Stimulated activated memory B cell treated with anti-CD40 and anti-IgM and Interleukin-4, amounts not matched to agents 10 μg/mL and 1 μg/mL and 100 μg/mL, for 72 hours (primary cell): ENCODE results near the gene MAGI3.
"Not testable (repeated sequence)": the region's sequence is repeated elsewhere in the genome, so short reads cannot be mapped to it uniquely, and the experiment has no call there.

Experiments used
- ATAC-seq: fragments of 150-1000 bp; cut with Tn5 transposase; 2 replicates; pipeline ENCODE4 v1.10.0; 2021
- H3K27ac Mint-ChIP-seq: one replicate; pipeline ENCODE4 v1.8.0; 2022; ENCODE audit warnings: mild to moderate bottlenecking, mixed read lengths
- H3K27me3 Mint-ChIP-seq: one replicate; pipeline ENCODE4 v1.8.0; 2022; ENCODE audit warnings: mixed read lengths
- H3K36me3 Mint-ChIP-seq: one replicate; pipeline ENCODE4 v1.8.0; 2022; ENCODE audit warnings: mixed read lengths
- H3K4me1 Mint-ChIP-seq: one replicate; pipeline ENCODE4 v1.8.0; 2022; ENCODE audit warnings: mixed read lengths
- H3K4me3 Mint-ChIP-seq: one replicate; pipeline ENCODE4 v1.8.0; 2022; ENCODE audit warnings: mild to moderate bottlenecking, moderate library complexity, mixed read lengths
- H3K9me3 Mint-ChIP-seq: one replicate; pipeline ENCODE4 v1.8.0; 2022; ENCODE audit warnings: mixed read lengths

Gene MAGI3

DNA sequence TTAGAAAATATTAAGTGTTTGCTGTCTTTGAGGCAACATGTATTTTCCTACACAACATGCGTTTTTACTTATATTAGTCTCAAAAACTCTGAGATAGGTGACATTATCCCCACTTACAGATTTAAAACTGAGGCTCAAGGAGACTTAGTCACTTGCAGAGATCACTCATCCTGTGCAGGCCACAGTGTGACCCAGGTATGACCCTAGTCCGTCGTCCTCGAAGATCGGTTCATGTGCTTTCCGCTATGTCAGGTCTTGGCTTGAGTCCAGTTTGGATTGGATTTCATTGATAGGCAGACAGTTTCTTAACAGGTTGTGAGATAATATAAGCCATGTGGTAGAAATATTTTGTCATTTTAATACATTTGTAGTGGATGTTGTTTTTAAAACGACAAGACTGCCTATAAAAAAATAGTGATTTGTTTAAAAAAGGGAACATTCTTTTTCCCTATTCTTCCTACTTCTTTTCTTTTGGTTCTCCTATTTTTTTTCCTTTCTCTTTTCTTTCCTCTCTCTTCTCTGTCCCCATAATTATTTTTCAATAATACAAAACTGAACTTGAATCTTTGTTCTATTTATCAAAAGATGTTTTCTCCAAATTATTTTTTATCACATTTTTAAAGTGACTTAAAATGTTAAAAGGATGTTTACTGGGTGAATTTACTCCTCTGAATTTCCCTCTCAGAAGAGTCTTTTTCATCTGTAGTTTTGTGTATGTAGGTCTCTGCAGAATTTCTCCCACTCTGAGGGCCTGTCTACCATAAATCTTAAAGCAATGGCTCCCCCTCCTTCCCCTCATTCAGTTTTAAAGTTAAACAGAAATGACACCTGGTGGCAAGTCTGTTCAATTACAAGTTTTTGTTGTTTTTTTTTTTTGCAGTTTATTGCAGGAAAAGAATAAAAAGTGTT is 287.2 kb downstream of the MAGI3 start:
- no peak for ATAC-seq
- Mint-ChIP-seq H3K4me3 (no peak overlapping the region), H3K27ac (no peak overlapping the region), H3K4me1 (no peaks in the 10 kb centered on the region), H3K27me3 (no peaks in the 10 kb centered on the region), H3K36me3 (no peaks in the 10 kb centered on the region), H3K9me3 (no peaks in the 10 kb centered on the region)

- Mint-ChIP-seq H3K9me3 (no peaks in the 10 kb centered on the region), H3K27me3 (no peaks in the 10 kb centered on the region), H3K4me3 (no peak overlapping the region), H3K36me3 (peaks cover 5% of the 10 kb centered on the region), H3K27ac (no peak overlapping the region), H3K4me1 (no peaks in the 10 kb centered on the region)
- no peak for ATAC-seq
These were observed 287.8 kb downstream of the MAGI3 start for GRCh38 chr1:113678159-113678469.

GRCh38 chr1:113681596-113682337 is 291.5 kb downstream of the MAGI3 start:
- H3K27me3 Mint-ChIP-seq: no peaks in the 10 kb centered on the region
- no peaks in the 10 kb centered on the region for H3K9me3 Mint-ChIP-seq
- ATAC-seq: no peak
- H3K4me3 Mint-ChIP-seq: no peak overlapping the region
- peaks cover 5% of the 10 kb centered on the region for H3K36me3 Mint-ChIP-seq
- H3K4me1 Mint-ChIP-seq: no peaks in the 10 kb centered on the region
- H3K27ac Mint-ChIP-seq: no peak overlapping the region

- Mint-ChIP-seq H3K4me1 (no peaks in the 10 kb centered on the region), H3K36me3 (peaks cover 5% of the 10 kb centered on the region), H3K27me3 (no peaks in the 10 kb centered on the region), H3K4me3 (no peak overlapping the region), H3K27ac (no peak overlapping the region), H3K9me3 (no peaks in the 10 kb centered on the region)
- no peak for ATAC-seq
These were observed 293.3 kb downstream of the MAGI3 start for GRCh38 chr1:113683384-113684152.

GRCh38 chr1:113684153-113684541 is 293.8 kb downstream of the MAGI3 start:
- Mint-ChIP-seq H3K4me3 (no peak overlapping the region), H3K9me3 (no peaks in the 10 kb centered on the region), H3K36me3 (peaks cover 5% of the 10 kb centered on the region), H3K27ac (no peak overlapping the region), H3K4me1 (no peaks in the 10 kb centered on the region), H3K27me3 (no peaks in the 10 kb centered on the region)
- no peak for ATAC-seq

- Mint-ChIP-seq H3K36me3 (peaks cover 25% of the 10 kb centered on the region), H3K4me3 (no peak overlapping the region), H3K4me1 (peaks cover 5% of the 10 kb centered on the region), H3K27me3 (no peaks in the 10 kb centered on the region), H3K9me3 (no peaks in the 10 kb centered on the region), H3K27ac (no peak overlapping the region)
- no peak for ATAC-seq
These were observed 296.7 kb downstream of the MAGI3 start for GRCh38 chr1:113686891-113687618.

DNA sequence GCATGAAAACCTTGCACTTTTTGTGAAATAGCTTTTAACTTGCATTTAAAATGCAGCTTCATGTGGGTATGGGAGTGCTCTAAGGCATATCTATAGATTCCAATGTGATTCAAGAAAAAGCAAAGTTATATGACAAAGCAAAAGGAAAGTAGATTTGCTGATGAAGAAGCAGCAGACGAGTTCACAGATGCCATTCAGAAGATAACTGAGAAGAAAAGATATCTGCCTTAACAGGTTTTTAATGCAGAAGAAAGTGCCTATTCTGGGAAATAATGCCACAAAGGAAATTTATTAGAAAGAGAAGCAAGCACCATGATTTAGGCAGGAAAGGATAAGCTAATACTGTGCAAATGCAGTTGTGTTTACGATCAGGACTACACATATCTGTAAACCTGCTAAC is 300.9 kb downstream of the MAGI3 start:
- ATAC-seq: no peak
- Mint-ChIP-seq H3K4me1 (peaks cover 16% of the 10 kb centered on the region), H3K9me3 (peaks cover 19% of the 10 kb centered on the region), H3K4me3 (no peak overlapping the region), H3K27me3 (no peaks in the 10 kb centered on the region), H3K36me3 (peaks cover 57% of the 10 kb centered on the region), H3K27ac (no peak overlapping the region)

DNA sequence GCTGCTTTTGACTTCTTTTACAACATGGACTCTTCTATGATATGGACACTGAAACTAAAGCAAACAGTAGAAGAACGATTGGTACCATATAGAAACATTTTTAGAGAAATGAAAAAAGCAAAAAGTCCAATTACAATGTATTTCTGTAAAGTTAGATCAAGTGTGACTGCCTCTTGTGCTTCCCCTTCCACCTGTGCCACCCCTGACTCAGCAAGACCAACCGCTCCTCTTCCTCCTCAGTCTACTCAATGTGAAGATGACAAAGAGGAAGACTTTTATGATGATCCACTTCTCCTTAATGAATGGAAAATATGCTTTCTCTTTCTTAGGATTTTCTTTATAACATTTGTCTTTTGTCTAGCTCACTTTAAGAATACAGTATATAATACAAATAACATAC is 302.0 kb downstream of the MAGI3 start:
- no peaks in the 10 kb centered on the region for H3K27me3 Mint-ChIP-seq
- no peak overlapping the region for H3K27ac Mint-ChIP-seq
- no peak overlapping the region for H3K4me3 Mint-ChIP-seq
- H3K4me1 Mint-ChIP-seq: peaks cover 16% of the 10 kb centered on the region
- peaks cover 65% of the 10 kb centered on the region for H3K36me3 Mint-ChIP-seq
- peak; percentile 64 for ATAC-seq
- peaks cover 19% of the 10 kb centered on the region for H3K9me3 Mint-ChIP-seq

DNA sequence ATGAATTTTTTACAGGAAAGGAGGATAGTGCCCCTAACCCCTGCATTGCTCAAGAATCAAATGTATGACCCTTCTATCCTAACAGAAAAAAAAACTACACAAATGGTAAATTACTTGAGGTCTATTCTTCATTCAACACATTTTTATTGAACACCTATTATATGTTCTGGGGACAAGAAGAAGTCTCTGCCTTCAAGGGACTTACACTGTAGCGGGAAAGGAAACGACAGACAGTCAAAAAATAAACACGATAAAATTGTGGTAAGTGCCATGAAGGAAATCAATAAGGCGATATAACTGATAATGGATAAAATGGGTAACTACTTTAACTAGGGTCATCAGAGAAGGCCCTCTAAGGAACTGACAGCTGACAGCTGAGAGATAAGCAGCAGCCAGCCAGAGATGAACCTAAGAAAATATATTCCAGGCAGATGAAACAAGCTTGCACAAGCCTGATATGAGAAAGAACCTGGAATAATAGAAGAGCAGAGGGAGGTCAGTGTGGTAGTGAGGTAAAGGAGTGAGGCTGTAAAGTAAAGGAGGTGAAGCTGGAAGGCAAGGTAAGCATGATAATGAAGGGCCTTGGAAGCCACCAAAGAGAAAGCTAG is 302.6 kb downstream of the MAGI3 start:
- no peak overlapping the region for H3K4me3 Mint-ChIP-seq
- peaks cover 68% of the 10 kb centered on the region for H3K36me3 Mint-ChIP-seq
- no peak for ATAC-seq
- peaks cover 19% of the 10 kb centered on the region for H3K9me3 Mint-ChIP-seq
- H3K4me1 Mint-ChIP-seq: peaks cover 16% of the 10 kb centered on the region
- H3K27me3 Mint-ChIP-seq: no peaks in the 10 kb centered on the region
- H3K27ac Mint-ChIP-seq: no peak overlapping the region

DNA sequence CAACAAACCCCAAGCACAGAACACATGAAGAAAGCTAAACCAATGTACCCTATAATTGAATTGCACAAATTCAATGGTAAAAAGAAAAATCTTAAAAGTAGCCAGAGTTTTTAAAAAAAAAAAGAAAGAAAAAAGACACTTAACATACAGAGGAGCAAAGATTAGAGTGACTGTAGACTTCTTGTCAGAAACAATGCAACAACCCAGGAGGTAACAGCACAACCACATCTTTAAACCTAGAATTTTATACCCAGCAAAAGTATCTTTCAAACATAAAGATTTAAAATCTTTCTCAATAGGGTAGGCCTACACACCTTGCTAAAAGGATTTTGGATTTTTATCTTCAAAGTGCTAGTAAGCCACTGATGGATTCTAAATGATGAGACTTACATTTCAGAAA is 304.6 kb downstream of the MAGI3 start:
- no peak overlapping the region for H3K4me3 Mint-ChIP-seq
- peaks cover 19% of the 10 kb centered on the region for H3K9me3 Mint-ChIP-seq
- H3K27ac Mint-ChIP-seq: no peak overlapping the region
- peaks cover 74% of the 10 kb centered on the region for H3K36me3 Mint-ChIP-seq
- no peak for ATAC-seq
- no peaks in the 10 kb centered on the region for H3K27me3 Mint-ChIP-seq
- peaks cover 16% of the 10 kb centered on the region for H3K4me1 Mint-ChIP-seq

DNA sequence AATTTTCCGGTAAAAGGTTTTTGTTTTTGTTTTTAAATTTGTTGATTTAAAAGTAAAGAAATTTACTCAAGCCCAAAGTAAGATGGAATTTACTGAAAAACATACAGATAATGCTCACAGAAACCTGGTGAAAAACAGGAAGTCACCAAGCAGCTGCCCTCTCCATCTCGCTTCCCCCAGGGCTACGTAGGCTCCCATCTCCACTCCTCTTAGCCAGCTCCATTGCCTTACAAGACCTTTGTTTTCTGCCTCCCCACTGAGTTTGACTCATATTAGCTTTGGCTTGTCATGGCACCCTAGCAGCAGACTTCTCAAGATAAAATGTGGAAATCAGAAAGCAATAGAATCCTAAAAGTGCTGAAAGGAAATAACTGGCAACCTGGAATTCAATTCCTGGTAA is 311.1 kb downstream of the MAGI3 start:
- H3K27ac Mint-ChIP-seq: no peak overlapping the region
- H3K4me3 Mint-ChIP-seq: no peak overlapping the region
- peaks cover 45% of the 10 kb centered on the region for H3K36me3 Mint-ChIP-seq
- no peaks in the 10 kb centered on the region for H3K9me3 Mint-ChIP-seq
- H3K4me1 Mint-ChIP-seq: peaks cover 16% of the 10 kb centered on the region
- no peaks in the 10 kb centered on the region for H3K27me3 Mint-ChIP-seq
- peak; percentile 57 for ATAC-seq

DNA sequence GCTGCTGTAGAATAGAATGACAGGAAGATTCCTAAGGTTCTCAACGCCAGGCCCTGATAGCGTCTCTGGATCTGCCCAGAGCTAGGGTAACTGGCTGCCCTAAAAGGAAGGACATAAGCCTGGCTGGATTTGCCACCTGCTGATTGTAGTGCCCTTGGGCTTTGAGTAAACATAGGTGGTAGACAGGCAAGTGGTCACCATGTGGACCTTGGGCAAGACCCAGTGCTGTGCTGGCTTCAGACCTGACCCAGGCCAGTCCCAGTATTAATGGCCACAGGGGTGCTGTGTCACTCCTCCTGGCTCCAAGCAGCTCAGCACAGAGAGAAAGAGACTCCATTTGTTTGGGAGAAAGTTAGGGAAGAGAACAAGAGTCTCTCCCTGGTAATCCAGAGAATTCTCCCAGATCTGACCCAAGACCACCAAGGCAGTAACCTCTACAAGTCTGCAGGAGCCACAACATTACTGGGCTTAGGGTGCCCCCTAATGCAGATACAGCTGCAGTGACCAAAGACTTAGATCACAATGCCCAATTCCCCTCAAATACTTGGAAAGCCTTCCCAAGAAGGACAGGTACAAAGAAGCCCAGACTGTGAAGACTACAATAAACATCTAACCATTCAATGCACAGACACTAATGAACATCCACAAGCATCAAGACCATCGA is 324.4 kb downstream of the MAGI3 start:
- Mint-ChIP-seq H3K27ac (no peak overlapping the region), H3K9me3 (peaks cover 9% of the 10 kb centered on the region), H3K27me3 (no peaks in the 10 kb centered on the region), H3K4me1 (no peaks in the 10 kb centered on the region), H3K4me3 (no peak overlapping the region), H3K36me3 (peaks cover 80% of the 10 kb centered on the region)
- ATAC-seq: no peak

DNA sequence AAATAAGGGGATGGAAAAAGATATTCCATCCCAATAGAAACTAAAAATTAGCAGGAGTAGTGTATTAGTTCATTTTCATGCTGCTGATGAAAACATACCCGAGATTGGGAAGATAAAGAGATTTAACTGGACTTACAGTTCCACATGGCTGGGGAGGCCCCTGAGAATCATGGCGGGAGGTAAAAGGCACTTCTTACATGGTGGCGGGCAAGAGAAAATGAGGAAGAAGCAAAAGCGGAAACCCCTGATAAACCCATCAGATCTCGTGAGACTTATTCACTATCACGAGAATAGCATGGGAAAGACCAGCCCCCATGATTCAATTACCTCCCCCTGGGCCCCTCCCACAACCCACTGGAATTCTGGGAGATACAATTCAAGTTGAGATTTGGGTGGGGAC is 327.2 kb downstream of the MAGI3 start:
- not testable (repeated sequence) for H3K27ac Mint-ChIP-seq, H3K9me3 Mint-ChIP-seq, H3K27me3 Mint-ChIP-seq, H3K4me3 Mint-ChIP-seq, H3K4me1 Mint-ChIP-seq, ATAC-seq
- H3K36me3 Mint-ChIP-seq: peaks cover 92% of the 10 kb centered on the region

GRCh38 chr1:113718621-113719020 is 328.3 kb downstream of the MAGI3 start:
- H3K36me3 Mint-ChIP-seq: peaks cover 92% of the 10 kb centered on the region
- H3K9me3 Mint-ChIP-seq, ATAC-seq, H3K4me3 Mint-ChIP-seq, H3K27ac Mint-ChIP-seq, H3K27me3 Mint-ChIP-seq, H3K4me1 Mint-ChIP-seq: not testable (repeated sequence)
